Rectal smooth muscle tissue (tissue), 1 donor: ENCODE measurements around the gene LDHB.
"Not testable (repeated sequence)": the region's sequence is repeated elsewhere in the genome, so short reads cannot be mapped to it uniquely, and the experiment has no call there.

Experiments used
- H3K27ac ChIP-seq: one replicate; pipeline ENCODE4 v1.7.0; 2013; ENCODE audit warnings: low read depth, low read length, inconsistent platforms
- H3K27me3 ChIP-seq: one replicate; pipeline ENCODE4 v1.7.0; 2013; ENCODE audit warnings: low read length; ENCODE audit not compliant: control insufficient read depth, insufficient read depth
- H3K36me3 ChIP-seq: one replicate; pipeline ENCODE4 v1.7.0; 2013; ENCODE audit warnings: low read length; ENCODE audit not compliant: control insufficient read depth, insufficient read depth
- H3K4me1 ChIP-seq: one replicate; pipeline ENCODE4 v1.7.0; 2013; ENCODE audit warnings: low read length; ENCODE audit not compliant: control insufficient read depth, insufficient read depth
- H3K4me3 ChIP-seq: one replicate; pipeline ENCODE4 v1.7.0; 2013; ENCODE audit warnings: low read length
- H3K9ac ChIP-seq: one replicate; pipeline ENCODE4 v1.7.0; 2013; ENCODE audit warnings: low read length

Gene LDHB

DNA sequence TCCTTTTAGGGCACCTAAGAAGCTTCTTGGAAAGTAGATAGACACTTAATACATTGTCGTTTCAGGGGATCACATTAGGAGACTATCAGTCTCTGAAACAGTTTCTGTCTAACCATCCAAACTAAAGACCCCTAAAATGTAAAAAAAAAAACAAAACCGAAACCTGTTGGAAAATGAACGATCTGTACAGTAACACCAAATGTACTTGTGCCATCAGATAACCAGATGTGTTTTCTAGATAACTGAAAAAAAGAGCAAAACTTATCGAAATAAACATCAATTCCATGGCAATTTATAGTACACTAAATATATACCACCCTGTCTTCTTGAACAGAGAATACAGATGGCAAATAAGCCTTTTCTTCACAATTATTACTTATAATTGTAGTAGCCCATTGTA, 2.1 kb downstream of the LDHB start:
- Histone ChIP-seq H3K27me3 (no peaks in the 10 kb centered on the region), H3K4me3 (no peak overlapping the region), H3K4me1 (peaks cover 6% of the 10 kb centered on the region), H3K27ac (no peak overlapping the region), H3K9ac (no peak overlapping the region), H3K36me3 (peaks cover 6% of the 10 kb centered on the region)

DNA sequence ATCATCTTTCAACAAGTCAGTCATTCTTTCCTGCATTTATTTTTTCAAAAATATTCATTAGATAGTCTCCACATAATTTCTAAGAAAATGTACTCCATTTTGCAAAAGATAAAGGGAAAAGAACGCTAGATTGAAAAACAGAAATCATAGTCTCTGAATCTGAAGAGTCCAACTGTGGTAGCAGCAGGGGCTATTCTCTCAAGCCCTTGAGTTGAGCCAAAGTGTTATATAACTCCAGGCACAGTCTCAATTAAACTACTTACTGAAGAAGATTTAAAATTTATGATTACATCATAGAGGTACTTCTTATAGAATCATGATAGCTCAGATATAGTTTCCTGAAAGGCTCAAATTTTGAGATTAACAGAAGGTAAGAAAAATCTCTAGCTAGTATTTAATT, 5.8 kb downstream of the LDHB start:
- peaks cover 6% of the 10 kb centered on the region for H3K36me3 ChIP-seq
- H3K4me3 ChIP-seq: no peak overlapping the region
- H3K4me1 ChIP-seq: peaks cover 6% of the 10 kb centered on the region
- no peak overlapping the region for H3K9ac ChIP-seq
- no peak overlapping the region for H3K27ac ChIP-seq
- no peaks in the 10 kb centered on the region for H3K27me3 ChIP-seq

DNA sequence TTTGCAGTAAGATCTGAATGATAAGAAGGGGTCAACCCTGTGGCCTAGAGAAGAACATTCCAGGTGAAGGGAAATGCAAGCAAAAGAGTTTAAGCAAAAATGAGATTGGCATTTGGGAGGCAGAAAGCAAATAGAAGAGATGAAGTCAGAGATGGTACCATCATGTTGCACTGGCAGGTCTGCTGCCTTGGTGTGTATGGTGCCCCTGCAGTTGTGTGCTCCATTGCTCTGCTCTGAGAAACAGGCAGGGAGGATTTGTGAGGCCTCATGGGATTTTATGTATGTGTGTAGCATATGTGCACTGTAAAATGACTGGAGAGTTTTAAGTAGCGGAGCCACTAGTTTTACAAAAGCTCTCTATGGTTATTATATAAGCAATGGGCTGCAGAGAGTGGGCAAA, 6.6 kb downstream of the LDHB start:
- no peak overlapping the region for H3K4me3 ChIP-seq
- H3K9ac ChIP-seq: no peak overlapping the region
- H3K27me3 ChIP-seq: no peaks in the 10 kb centered on the region
- peaks cover 8% of the 10 kb centered on the region for H3K36me3 ChIP-seq
- no peak overlapping the region for H3K27ac ChIP-seq
- H3K4me1 ChIP-seq: no peaks in the 10 kb centered on the region

DNA sequence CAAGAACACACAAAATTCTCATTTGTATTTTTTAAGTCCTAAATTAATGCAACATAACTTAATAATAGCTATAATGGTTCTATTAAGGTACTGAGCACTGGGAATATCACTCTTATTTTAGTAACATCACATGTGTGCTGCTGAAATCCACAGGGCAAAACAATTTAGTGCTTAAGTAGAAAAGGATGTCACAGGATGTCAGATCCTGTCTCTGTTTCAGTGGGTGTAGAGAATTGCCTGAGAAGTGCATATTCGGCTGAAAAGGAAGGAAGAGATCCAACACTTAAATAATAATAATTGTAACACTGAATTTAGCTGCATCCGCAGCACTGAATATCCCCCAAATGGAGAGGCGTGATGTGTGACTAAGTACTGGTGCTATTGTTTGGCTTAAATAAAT, 8.6 kb downstream of the LDHB start:
- H3K27ac ChIP-seq: no peak overlapping the region
- no peak overlapping the region for H3K9ac ChIP-seq
- no peaks in the 10 kb centered on the region for H3K27me3 ChIP-seq
- no peak overlapping the region for H3K4me3 ChIP-seq
- H3K4me1 ChIP-seq: no peaks in the 10 kb centered on the region
- H3K36me3 ChIP-seq: peaks cover 10% of the 10 kb centered on the region

DNA sequence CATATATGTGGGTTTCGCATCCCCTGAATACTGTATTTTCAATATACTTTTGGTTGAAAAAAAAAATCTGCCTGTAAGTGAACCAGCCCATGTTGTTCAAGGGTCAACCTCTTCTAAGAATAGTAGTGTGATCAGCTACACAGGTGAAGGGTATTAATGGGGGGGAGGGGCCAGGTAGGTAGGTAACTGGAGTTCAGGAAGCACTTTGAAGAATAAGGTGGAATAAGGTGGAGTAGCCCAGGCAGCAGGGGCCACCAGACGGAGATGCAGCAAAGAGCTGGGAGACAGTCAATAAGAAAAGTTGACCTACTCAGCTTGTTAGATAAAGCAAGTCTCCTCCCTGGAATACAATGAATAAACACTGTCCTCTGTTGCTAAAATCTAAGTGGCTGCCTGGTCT, 9.3 kb downstream of the LDHB start:
- Histone ChIP-seq H3K9ac (no peak overlapping the region), H3K4me1 (no peaks in the 10 kb centered on the region), H3K4me3 (no peak overlapping the region), H3K27me3 (no peaks in the 10 kb centered on the region), H3K27ac (no peak overlapping the region), H3K36me3 (peaks cover 7% of the 10 kb centered on the region)

DNA sequence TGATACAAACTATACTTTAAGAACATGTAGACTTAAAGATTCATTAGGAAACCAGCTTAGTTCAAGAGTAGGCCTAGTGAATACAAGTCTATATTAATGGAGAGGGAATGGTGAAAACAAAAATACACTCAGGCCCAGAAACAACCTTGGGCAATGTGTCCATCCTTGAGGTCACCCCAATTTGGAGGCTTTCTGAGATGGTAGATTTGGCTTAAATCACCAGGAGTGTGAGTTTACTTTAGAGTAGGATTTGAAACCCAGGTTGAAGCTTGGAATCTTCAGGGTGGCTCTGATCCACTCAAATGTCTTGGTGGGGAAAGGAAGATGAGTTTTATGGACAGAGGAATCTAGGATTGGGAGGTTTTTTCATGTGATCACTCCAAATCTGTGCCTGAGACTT, 10.5 kb downstream of the LDHB start:
- Histone ChIP-seq H3K4me3 (no peak overlapping the region), H3K27ac (no peak overlapping the region), H3K9ac (no peak overlapping the region), H3K4me1 (no peaks in the 10 kb centered on the region), H3K27me3 (no peaks in the 10 kb centered on the region), H3K36me3 (peaks cover 7% of the 10 kb centered on the region)

DNA sequence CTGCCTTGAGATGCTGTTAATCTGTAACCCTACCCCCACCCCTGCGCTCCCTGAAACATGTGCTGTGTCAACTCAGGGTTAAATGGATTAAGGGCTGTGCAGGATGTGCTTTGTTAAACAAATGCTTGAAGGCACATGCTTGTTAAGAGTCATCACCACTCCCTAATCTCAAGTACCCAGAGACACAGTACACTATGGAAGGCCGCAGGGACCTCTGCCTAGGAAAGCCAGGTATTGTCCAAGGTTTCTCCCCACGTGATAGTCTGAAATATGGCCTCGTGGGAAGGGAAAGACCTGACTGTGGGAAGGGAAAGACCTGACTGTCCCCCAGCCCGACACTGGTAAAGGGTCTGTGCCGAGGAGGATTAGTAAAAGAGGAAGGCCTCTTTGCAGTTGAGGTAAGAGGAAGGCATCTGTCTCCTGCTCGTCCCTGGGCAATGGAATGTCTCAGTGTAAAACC, 12.6 kb downstream of the LDHB start:
- H3K36me3 ChIP-seq: peaks cover 13% of the 10 kb centered on the region
- H3K9ac ChIP-seq, H3K4me3 ChIP-seq, H3K27ac ChIP-seq, H3K4me1 ChIP-seq, H3K27me3 ChIP-seq: not testable (repeated sequence)

DNA sequence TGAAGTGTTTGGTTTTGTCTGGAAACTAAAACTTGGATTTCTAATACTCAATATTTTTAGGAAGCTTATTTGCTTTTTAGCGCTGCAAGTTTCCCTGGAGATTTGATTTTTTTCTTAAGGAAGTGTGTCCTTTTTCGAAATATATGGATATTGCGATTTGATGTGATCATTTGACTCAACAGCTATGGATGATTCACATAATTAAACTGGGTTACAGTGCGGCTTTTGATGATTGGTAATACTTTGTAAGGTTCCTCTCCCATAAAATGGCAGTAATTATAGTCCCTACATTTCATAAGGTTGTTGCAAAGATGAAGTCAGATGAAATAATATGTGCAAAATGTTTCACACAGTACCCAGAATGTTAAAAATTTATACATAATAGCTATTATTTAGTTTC, 13.1 kb downstream of the LDHB start:
- Histone ChIP-seq H3K4me3 (no peak overlapping the region), H3K27ac (no peak overlapping the region), H3K4me1 (no peaks in the 10 kb centered on the region), H3K27me3 (no peaks in the 10 kb centered on the region), H3K36me3 (peaks cover 13% of the 10 kb centered on the region), H3K9ac (no peak overlapping the region)

DNA sequence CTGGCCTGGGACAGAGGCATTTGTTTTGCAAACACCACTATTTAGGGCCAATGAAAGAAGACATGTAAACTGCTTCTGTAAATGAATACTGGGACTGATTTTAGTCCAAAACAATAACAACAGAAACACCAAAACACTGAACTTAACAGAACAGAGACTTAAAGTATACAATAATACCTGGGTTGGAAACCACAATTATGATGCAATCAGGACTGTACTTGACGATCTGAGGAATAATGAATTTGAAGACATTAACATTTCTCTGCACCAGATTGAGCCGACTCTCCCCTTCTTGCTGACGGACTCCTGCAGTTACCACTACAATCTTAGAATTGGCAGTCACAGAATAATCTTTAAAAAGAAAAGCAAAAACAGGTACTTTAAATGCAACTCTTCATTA, 13.9 kb downstream of the LDHB start:
- no peaks in the 10 kb centered on the region for H3K4me1 ChIP-seq
- H3K27me3 ChIP-seq: no peaks in the 10 kb centered on the region
- peaks cover 13% of the 10 kb centered on the region for H3K36me3 ChIP-seq
- H3K27ac ChIP-seq: no peak overlapping the region
- H3K9ac ChIP-seq: no peak overlapping the region
- no peak overlapping the region for H3K4me3 ChIP-seq

DNA sequence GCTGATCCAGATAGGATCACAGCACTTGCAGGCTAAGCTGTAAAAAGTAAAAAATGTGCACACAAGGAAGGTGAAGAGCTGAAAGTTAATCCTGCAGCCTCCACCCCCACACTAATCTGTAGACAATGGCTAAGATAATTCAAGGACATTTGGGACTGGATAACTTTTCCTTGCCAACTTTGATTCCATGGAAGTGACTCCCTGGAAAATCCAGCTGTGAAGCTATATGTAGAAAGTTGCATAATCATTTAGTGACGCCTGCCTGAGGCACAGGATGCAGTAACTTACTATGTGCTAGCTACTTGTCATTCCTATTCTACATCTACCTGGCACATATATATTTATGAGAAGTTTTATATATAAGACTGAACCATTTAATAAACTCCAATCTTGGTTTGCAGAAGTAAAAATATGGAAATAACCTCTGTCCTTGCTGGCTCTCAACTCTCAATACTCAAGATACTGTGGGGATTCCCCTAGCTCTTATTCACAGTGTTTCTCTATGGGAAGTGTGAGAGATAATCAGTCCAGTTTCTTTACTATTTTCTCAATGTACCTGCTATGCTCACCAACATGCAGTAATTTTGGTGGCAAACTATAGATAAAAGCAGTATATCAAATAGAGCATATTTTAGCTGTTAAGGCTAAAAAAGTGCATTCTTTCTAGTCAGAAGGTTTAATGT, 14.8 kb downstream of the LDHB start:
- Histone ChIP-seq H3K27ac (no peak overlapping the region), H3K27me3 (no peaks in the 10 kb centered on the region), H3K4me1 (no peaks in the 10 kb centered on the region), H3K4me3 (no peak overlapping the region), H3K9ac (no peak overlapping the region), H3K36me3 (peaks cover 13% of the 10 kb centered on the region)

DNA sequence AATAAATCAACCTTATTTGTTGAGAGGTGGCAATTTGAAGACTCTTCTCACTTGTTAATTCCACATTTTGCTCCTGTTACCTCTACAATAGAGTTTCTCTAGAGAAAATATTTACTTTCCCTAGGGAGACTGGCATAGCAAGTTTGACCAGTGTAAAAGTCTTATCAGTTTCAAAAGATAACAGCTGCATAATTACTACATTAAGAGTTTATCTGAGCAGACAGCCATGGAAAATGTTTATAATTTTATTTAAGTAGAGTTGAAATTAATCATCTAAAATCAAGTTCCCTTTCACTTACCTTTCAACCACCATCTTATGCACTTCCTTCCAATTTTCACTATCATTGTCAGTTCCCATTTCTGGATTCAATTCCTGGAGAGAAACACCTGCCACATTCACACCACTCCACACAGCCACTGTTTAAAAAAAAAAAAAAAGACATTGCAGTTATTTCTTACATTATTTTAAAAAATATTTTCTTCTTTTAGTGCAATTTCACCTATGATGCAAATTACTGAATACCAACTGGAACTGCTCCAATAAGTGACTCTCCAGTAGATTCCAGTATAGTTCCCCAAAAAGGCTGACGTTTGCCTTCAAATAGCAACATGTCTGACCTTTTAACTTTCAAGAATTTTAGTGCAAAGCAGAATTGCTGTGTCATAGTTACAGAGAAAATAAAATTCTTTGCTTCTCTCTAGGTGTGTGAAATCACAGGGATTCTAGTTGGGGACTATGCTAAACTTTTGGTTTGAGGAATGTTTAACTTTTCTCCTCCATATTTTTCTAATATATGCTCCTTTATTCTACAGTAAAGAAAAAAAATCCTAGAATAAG, 19.4 kb downstream of the LDHB start:
- Histone ChIP-seq H3K27me3 (no peaks in the 10 kb centered on the region), H3K36me3 (peaks cover 17% of the 10 kb centered on the region), H3K9ac (no peak overlapping the region), H3K27ac (no peak overlapping the region), H3K4me3 (no peak overlapping the region), H3K4me1 (no peaks in the 10 kb centered on the region)

DNA sequence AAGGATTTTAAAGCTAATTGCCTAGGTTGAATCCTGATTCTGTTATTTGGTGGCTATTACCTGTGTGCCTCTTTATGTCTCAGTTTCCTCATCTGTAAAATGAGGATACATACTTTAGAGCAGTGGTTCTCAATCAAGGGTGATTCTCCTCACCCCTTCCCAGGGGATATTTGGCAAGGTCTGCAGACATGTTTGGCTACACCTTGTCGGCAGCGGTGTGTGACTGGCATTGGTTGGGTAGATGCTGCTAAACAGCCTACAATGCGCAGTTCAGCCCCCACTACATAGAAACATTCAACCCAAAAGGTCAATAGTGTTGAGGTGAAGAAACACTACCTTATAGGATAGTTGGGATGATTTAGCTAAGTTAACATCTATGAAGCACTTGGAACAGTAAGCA, 23.4 kb downstream of the LDHB start:
- peaks cover 7% of the 10 kb centered on the region for H3K36me3 ChIP-seq

DNA sequence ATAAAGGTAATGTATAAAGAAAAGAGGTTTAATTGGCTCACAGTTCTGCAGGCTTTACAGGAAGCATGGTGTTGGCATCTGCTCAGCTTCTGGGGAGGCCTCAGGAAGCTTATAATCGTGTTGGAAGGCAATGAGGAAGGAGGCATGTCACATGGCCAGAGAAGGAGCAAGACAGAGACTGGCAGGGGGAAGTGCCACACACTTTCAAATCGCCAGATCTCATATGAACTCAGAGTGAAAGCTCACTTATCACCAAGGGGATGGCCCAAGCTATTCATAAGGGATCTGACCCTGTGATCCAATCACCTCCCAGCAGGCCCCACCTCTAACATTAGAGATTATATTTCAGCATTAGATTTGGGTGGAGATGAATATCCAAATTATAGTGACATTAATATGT, 26.3 kb downstream of the LDHB start:
- Histone ChIP-seq H3K27ac (no peak overlapping the region), H3K27me3 (no peaks in the 10 kb centered on the region), H3K4me1 (no peaks in the 10 kb centered on the region), H3K36me3 (peaks cover 7% of the 10 kb centered on the region), H3K4me3 (no peak overlapping the region), H3K9ac (no peak overlapping the region)

More for the DNA sequence above, 23.4 kb downstream of the LDHB start:
- Histone ChIP-seq H3K9ac (no peak overlapping the region), H3K27me3 (no peaks in the 10 kb centered on the region), H3K4me1 (no peaks in the 10 kb centered on the region), H3K27ac (no peak overlapping the region), H3K4me3 (no peak overlapping the region)
